Stomach (tissue), 4 donors: ENCODE measurements around the gene SYF2.

Experiments
- POLR2A ChIP-seq, 4 donors: fragments of 450-650 bp; IDR thresholded peaks; one replicate each; pipeline ENCODE4 v1.6.1; 2016; ENCODE audit warnings: antibody characterized with exemption in 4 of 4, control low read depth in 2 of 4, mild to moderate bottlenecking in 1 of 4, moderate library complexity in 1 of 4
- TF ChIP-seq, protein P1 (sequence below), 7 experiments: fragments of 450-650 bp in 4 of 7; fragments of 200-600 bp in 3 of 7; sonication (generic) in 3 of 7; IDR thresholded peaks; one replicate each; pipeline ENCODE4 v1.5.1; 2016 to 2019; ENCODE audit warnings: antibody characterized with exemption in 7 of 7, control low read depth in 2 of 7, mild to moderate bottlenecking in 1 of 7

DNA sequence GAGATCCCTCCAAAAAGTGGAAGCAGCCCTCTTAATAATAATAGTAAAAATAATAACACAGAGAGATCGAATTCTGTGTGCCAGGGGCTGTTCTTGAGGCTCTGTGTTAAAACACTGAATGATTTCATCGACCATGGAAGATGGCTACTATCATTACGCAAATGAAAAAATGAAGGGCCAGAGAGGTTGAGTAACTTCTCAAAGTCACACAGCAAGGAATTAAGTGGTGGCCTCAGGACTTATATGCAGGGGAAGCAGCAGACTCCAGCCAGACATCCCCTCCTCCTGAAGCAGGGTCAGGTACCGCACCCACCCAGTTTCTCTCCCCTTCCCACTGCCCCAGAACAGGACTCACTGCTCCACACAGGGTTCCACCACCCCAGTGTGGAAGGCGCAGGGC is 40.1 kb downstream of the SYF2 start:
- TF ChIP-seq, protein P1, sequence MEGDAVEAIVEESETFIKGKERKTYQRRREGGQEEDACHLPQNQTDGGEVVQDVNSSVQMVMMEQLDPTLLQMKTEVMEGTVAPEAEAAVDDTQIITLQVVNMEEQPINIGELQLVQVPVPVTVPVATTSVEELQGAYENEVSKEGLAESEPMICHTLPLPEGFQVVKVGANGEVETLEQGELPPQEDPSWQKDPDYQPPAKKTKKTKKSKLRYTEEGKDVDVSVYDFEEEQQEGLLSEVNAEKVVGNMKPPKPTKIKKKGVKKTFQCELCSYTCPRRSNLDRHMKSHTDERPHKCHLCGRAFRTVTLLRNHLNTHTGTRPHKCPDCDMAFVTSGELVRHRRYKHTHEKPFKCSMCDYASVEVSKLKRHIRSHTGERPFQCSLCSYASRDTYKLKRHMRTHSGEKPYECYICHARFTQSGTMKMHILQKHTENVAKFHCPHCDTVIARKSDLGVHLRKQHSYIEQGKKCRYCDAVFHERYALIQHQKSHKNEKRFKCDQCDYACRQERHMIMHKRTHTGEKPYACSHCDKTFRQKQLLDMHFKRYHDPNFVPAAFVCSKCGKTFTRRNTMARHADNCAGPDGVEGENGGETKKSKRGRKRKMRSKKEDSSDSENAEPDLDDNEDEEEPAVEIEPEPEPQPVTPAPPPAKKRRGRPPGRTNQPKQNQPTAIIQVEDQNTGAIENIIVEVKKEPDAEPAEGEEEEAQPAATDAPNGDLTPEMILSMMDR (IDR thresholded peaks at IDR 0.05): no peak
- no peak for TF ChIP-seq POLR2A (IDR thresholded peaks at IDR 0.05)
